GM19438 (cell line): Measurements from ENCODE around the gene ING5.
A peak's percentile ranks its signal among the peaks of the same experiment; 100 is the strongest.
"Not testable (repeated sequence)": the region's sequence is repeated elsewhere in the genome, so short reads cannot be mapped to it uniquely, and the experiment has no call there.

Source experiments
- ATAC-seq: cut with Tn5 transposase; IDR thresholded peaks from one replicate; pipeline ENCODE4 v1.9.1; 2021; ENCODE audit warnings: low read depth; ENCODE audit not compliant: unreplicated experiment

ING5 gene

GRCh38 chr2:241701399-241702154, at the start of gene ING5:
Gene ING5, plus strand, starts transcription at chr2:241702039. Its CDS starts 27 bp downstream, at chr2:241702066.
- peak; percentile 47 for ATAC-seq

- no peak for ATAC-seq
Measured at GRCh38 chr2:241652142-241652541, 49.7 kb upstream of the ING5 start.

GRCh38 chr2:241652722-241653121, 49.1 kb upstream of the ING5 start:
- ATAC-seq = no peak

- ATAC-seq = no peak
Measured at GRCh38 chr2:241653210-241653750, 48.6 kb upstream of the ING5 start.

- ATAC-seq = no peak
Measured at GRCh38 chr2:241654551-241654950, 47.3 kb upstream of the ING5 start.

- ATAC-seq = no peak
Measured at GRCh38 chr2:241655516-241656189, 46.2 kb upstream of the ING5 start.

- no peak for ATAC-seq
Measured at GRCh38 chr2:241656190-241656741, 45.6 kb upstream of the ING5 start.

GRCh38 chr2:241657786-241658254, 44.0 kb upstream of the ING5 start:
- no peak for ATAC-seq

- ATAC-seq = no peak
Measured at GRCh38 chr2:241658296-241658695, 43.5 kb upstream of the ING5 start.

- no peak for ATAC-seq
Measured at GRCh38 chr2:241659150-241659739, 42.6 kb upstream of the ING5 start.

GRCh38 chr2:241660593-241661213, 41.1 kb upstream of the ING5 start:
- no peak for ATAC-seq

GRCh38 chr2:241662731-241663130, 39.1 kb upstream of the ING5 start:
- ATAC-seq = not testable (repeated sequence)

GRCh38 chr2:241665731-241666440, 36.0 kb upstream of the ING5 start:
- ATAC-seq = no peak

- no peak for ATAC-seq
Measured at GRCh38 chr2:241666627-241667400, 35.0 kb upstream of the ING5 start.

- ATAC-seq = no peak
Measured at GRCh38 chr2:241668354-241668753, 33.5 kb upstream of the ING5 start.

- ATAC-seq = no peak
Measured at GRCh38 chr2:241668839-241669238, 33.0 kb upstream of the ING5 start.

- ATAC-seq = no peak
Measured at GRCh38 chr2:241670333-241671110, 31.3 kb upstream of the ING5 start.

GRCh38 chr2:241671457-241672240, 30.2 kb upstream of the ING5 start:
- ATAC-seq = no peak
